Measurements from ENCODE around the gene CCR6.
"Not testable (repeated sequence)": the region's sequence is repeated elsewhere in the genome, so short reads cannot be mapped to it uniquely, and the experiment has no call there.

CCR6 gene

DNA sequence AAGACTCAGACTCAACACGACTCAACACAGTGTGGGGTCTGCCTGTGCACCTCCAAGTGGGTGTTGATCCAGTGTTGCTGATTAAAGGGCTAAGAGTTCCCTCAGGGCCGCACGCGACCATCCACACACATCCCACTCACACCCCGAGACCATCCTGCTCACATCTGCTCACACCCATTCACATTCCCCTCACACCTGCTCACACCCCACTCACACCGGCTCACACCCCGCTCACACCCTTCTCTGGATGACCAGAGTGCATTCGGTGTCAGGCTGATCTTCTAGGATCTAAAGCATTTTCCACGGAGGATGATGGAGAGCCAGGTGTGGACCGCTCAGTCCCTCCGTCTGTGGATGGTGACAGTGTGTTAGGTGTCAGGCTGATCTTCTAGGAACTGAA, 48.4 kb downstream of the CCR6 start:
- not testable (repeated sequence) for H3K4me3 ChIP-seq (ENCODE audit: low read depth, low read length)

DNA sequence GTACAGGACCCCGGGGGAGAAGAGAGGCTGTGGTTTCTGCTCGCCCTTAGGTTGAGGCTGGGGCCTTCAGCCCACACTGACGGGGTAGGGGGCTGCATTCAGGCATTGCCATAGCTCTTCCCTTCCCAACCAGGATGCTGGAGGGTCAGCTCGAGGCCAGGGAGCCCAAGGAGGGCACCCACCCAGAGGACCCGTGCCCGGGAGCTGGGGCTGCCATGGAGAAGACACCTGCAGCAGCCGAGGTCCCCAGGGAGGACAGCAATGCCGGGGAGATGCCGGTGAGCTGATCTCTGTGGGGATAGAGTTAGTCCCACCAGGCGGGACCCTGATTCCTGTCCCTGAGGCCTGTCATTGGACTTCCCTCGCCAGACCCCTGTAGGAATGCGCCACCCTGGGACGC, 49.1 kb downstream of the CCR6 start:
- H3K4me3 ChIP-seq (ENCODE audit: low read depth, low read length) = not testable (repeated sequence)

DNA sequence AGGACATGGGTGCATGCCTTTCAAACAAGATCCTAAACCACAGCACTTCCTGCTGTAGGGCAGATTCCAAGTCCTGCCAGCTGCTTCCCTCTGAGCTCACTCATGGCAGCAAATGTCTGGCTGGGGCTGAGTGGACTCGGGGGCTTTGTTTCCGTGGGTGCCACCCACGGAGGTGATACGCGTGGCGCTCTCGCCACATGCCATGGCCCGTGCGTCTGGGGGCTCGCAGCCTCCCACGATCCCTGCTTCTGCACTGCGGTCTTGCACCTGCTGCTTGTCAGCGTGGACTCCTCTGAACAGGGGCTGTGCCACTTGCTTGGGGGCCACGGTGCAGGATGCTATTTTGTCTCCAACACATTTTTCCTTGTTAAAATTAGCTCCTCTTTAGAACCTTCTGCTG, 54.4 kb downstream of the CCR6 start:
- H3K4me3 ChIP-seq (ENCODE audit: low read depth, low read length) = not testable (repeated sequence)

DNA sequence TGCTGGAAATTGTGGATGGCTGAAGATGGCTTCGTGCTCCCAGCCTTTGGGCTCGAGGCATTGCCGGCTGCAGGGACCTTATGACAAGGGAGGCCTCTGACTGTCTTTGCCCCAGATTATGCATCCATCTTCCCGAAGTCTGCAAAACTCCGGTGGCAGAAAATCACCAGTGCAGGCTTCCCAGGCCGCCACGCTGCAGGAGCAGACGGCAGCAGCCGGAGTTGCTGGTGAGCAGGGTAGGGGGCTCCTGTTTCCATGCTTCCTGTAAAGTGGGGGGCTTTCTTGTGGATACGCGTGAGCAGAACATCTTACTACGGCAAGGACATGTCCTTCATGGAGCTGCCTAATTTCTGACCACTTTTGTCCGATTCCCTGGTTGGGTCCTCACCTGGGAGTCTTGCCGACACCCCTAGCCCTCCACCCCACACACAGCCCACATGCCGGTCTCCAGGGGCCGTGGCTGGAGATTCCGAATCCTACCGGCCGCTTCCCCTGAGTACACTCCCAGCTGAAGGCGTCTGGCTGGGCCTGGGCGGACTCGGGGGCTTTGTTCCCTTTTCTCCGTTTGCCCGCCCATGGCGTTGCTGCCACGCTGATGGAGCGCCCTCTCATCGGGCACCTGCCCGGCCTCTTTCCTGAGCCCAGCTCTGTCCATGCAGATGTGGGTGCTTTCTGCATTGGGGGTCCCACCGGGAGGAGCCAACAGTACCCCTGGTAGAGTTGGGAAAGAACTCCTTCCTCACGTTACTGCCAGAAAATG, 56.2 kb downstream of the CCR6 start:
- H3K4me3 ChIP-seq (ENCODE audit: low read depth, low read length) = not testable (repeated sequence)

DNA sequence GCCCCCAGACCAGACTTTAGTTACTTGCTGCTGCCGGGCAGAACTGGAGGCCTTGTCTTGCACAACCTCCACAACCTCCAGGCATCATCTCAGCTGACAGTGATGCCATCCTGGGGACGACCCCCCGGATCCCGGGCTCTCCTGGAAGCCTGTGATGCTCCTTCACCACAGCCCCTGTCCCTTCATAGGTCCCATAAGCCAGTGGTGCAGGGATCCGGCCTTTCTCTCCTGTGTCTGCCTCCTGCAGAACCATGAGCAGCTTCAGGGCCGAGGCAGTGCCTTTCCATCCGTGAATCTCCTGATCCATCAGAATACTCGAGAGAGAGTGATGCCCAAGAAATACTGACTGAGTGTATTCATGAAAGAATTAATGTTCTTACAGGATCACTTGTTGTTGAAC, 57.2 kb downstream of the CCR6 start:
- not testable (repeated sequence) for H3K4me3 ChIP-seq (ENCODE audit: low read depth, low read length)

DNA sequence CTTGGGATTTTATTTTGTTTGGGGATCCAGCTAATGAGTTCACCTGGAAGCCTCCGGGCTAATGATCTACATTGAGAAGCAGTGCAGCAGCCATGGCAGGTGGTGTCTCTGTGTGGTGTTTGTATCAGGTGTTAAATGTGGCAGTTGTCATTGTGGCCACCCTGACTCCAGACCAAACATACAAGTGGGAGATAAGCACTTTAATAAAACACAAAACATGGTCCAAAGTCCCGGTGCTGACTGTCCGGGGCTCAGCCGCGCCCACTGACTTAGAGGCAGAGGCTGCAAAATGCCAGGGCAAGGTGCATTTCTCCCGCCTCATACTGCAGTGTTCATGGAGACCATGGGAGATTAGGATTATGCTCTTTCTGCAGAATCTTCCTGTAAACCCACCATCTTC, 58.5 kb downstream of the CCR6 start:
- not testable (repeated sequence) for H3K4me3 ChIP-seq (ENCODE audit: low read depth, low read length)

DNA sequence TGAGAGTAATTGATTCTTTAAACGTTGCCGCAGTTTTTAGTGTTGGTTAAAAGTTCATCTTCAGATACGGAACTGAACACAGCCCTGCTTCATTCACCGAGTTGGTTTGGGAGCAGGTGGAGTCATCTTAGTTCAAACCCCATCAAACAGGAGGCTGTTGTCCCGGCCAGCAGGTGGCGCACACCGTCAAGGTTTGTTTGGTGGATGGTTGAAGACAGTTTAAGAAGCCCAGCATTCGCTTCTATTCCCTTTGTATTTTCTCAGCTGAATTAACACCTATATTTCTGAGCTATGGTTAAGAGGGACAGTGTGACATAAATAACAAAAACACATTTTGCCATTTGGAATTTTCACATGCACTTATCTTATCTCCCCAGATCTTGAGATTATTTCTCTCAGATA, 60.0 kb downstream of the CCR6 start:
- H3K4me3 ChIP-seq (ENCODE audit: low read depth, low read length) = not testable (repeated sequence)

DNA sequence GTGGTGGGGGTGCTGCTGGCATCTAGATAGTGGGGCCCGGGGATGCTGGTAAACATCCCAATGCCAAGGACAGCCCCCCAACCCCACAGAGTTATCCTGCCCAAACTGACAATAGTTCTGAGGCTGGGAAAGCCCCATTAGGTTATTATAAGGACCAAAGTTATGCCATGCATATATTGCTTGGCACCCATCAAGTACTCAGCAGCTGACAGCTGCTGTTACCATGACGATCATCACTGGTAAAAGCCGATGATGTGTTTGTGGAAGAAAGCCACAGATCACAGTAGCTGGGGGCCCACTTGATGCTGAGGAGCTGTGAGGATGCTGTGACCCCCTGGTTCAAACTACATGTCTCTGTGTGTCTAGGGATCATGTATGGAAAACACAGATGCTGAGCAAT, 62.2 kb downstream of the CCR6 start:
- not testable (repeated sequence) for H3K4me3 ChIP-seq (ENCODE audit: low read depth, low read length)

DNA sequence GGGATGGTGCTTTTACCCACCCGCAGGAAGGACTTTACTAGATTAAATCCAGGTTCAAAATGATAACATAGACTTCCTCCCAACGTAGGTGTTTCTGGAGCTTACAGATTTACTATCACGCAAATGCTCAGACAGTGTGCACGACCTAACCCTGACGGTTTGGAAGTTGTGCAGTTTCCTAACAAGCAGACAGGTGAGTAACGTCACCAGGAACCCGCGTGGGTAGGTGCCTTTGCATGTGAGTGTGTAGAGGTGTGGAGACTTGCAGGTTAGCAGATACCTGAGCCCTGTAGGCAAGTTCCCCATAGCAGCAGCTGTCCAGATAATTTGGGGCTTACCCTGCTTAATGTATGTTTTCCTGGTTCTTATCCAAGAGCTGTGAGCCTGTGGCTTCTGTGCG, 64.4 kb downstream of the CCR6 start:
- not testable (repeated sequence) for H3K4me3 ChIP-seq (ENCODE audit: low read depth, low read length)

Measured in GM12875 (cell line).